GM12872 (cell line): ENCODE measurements around the gene POMT2.
A peak's percentile ranks its signal among the peaks of the same experiment; 100 is the strongest.

Source experiments
- TF ChIP-seq, protein P1 (sequence below): IDR thresholded peaks from 3 replicates; pipeline ENCODE4 v1.5.1; 2011; ENCODE audit warnings: low read depth, mild to moderate bottlenecking, low read length, moderate library complexity; ENCODE audit not compliant: insufficient read depth

Gene POMT2

DNA sequence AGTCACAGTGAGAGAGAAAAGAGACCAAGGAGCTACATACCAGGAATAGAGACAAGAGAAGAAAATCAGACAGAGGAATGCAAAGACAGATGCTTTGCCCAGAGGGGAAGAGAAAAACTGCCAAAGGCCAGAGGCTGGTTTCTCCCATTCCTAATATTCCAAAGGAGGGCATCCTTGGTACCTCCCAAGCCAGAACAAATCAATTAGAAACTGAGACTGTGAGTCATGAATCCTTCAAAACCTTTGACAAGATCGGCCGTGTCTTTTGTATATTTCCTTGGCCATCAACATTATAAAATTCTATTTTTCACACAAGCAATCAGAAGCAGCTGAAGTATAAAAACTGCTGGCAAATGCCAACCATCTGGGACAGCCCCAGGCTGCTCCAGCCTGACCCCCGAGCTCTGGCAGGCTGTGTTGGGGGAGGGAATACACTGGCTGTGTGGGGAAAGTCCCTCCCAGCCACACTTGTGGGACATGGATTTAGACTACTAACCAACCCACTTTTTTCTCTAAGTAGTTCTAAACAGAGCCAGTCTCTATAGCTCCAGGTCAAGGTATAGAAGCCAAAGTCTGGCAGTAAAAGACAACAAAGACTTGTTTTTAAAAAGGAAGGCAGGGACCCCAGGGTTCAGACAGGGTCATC is 13.7 kb downstream of the POMT2 start:
- TF ChIP-seq, protein P1, sequence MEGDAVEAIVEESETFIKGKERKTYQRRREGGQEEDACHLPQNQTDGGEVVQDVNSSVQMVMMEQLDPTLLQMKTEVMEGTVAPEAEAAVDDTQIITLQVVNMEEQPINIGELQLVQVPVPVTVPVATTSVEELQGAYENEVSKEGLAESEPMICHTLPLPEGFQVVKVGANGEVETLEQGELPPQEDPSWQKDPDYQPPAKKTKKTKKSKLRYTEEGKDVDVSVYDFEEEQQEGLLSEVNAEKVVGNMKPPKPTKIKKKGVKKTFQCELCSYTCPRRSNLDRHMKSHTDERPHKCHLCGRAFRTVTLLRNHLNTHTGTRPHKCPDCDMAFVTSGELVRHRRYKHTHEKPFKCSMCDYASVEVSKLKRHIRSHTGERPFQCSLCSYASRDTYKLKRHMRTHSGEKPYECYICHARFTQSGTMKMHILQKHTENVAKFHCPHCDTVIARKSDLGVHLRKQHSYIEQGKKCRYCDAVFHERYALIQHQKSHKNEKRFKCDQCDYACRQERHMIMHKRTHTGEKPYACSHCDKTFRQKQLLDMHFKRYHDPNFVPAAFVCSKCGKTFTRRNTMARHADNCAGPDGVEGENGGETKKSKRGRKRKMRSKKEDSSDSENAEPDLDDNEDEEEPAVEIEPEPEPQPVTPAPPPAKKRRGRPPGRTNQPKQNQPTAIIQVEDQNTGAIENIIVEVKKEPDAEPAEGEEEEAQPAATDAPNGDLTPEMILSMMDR = no peak

DNA sequence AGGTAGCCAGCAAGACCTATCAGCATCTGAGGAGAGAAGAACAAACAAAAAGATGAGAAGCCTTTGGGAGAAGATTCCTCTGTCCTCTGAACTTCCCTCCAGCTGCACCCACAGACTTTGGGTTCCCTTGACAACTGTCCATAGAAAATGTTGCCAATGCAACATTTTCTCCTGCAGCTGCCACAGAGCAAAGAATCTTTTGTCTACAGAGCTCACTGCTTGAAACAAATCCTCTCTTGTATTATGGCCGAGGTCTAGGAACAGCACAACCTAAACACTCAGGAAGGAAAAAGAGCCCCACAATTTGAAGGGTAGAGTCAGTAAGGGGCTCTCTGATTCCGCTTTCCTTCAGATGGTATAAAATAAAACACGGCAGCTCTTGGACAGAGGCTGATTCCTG is 14.3 kb downstream of the POMT2 start:
- TF ChIP-seq, protein P1 = no peak

DNA sequence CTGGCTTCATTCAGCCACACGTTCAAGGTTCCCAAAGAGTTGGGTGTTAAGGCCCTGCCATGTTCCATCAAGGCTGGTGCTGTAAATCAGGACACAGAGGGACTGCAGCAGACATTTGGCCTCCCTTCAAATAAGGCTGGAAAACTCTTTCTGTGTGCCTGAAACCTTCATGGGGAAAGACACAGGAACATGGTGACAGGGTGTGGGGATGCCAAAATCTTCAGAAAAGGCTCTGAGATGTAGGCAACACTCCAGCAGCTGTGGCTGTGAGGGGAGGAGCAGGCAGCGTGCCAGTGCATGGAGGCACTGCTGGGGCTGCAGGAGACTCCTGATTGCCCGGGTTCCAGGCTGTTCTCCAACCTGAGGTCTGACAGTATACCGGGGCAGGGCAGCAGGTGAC is 15.0 kb downstream of the POMT2 start:
- TF ChIP-seq, protein P1 = no peak

DNA sequence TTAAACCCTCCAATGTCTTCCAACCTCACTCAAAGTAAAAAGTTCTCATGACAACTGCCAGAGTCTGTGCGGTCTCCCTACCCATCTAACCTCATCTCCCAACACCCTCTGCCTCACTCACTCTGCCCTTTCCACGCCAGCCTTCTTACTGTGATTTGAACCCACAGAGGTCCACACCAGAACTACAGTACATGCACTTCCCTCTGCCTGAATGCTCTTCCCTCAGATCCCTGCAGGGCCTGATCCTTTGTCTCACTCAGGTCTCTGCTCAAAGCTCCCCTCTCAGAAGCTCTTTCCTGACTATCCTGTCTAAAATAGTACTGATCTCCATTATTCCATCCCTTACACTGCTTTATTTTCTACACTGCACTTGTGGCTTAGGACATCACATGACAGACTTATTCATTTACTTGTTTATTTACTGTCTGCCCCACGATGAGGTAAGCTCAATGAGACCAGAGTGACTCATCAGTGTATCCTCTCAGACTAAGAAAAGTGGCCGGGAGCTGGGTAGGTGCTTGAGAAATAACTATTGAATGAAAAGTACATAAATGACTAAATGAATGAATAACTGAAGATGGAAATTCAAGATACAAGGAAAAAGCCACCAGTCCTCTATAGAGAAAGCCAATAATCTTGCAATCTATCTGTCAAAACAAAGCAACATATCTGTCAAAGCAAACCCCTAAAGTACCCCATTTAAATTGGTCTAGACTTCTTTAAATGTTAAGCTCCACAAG is 17.1 kb downstream of the POMT2 start:
- TF ChIP-seq, protein P1 = no peak

DNA sequence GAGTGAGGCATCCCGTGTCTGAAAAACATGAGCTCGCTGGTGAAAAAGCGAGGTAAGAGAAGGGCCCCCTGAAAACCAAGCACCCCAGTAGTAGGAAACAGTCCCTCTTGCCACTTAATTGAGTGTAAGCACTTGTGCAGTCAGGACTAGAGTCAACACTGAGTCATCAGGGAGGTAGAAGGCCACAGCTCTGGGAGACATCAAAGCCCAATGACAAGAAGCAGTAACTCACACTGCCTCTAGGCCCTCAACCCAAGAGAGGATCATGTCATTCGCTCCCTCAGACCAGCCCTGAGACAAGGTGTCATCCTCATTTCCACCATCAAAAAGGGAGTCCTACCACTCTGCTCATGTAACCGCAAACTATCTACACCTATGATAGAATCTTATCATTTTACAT is 17.8 kb downstream of the POMT2 start:
- TF ChIP-seq, protein P1 = no peak

DNA sequence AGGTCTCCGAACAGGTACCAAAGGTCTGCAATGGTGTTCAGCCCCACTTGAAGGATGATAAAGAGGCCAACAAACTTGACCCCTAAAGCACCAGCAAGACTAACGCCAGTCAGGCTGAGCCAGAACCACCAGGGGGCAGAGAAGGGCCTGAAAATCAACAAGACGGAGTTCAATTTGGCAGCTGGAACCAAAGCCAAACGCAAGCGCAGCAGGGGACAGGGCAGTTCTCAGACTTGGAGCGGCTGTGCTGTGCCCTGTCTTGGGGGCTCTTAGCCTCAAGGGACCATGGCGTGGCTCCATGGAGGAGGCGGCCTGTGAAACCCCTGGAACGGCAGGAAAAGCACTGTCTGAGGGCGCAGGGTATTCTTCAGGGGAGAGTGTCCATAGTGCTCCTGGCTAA is 19.6 kb downstream of the POMT2 start:
- TF ChIP-seq, protein P1 = peak; percentile 90

DNA sequence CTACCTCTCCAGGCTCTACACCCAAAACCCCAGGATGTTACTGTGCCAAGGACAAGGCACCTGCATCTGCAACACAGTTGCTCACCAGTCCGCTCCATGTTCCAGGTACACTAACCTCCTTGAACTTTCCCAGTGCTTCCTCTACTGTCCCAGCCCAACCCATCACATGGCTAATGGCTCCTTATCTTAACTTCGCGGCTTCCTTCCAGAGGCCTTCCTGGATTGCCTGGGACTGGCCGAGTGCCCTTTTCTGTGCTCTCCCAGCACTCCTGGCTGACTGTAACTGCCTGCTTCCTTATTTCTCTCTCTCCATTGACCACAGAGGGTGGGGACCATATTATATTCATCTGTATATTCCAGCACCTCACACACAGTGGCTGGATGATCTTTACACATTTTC is 20.9 kb downstream of the POMT2 start:
- TF ChIP-seq, protein P1 = no peak
